ENCODE results near the gene PLXNA1. TPM values are rescaled to one million over a fixed set of nuclear protein-coding genes. Genes with fewer than 3 reads are reported as not detected.
A peak's percentile ranks its signal among the peaks of the same experiment; 100 is the strongest.

Gene PLXNA1
- total RNA-seq, 1 donor = 62.4 TPM

GRCh38 chr3:126957776-126958637, 24.9 kb upstream of the PLXNA1 start:
- no peak for DNase-seq (ENCODE audit: low read depth)
- no peak overlapping the region for H3K4me3 ChIP-seq (ENCODE audit: low read depth, low read length)
- no peak for TF ChIP-seq CTCF (IDR thresholded peaks at IDR 0.05; ENCODE audit: insufficient read depth, low read length)

GRCh38 chr3:126958638-126959085, 24.3 kb upstream of the PLXNA1 start:
- no peak for DNase-seq (ENCODE audit: low read depth)
- TF ChIP-seq CTCF (IDR thresholded peaks at IDR 0.05; ENCODE audit: insufficient read depth, low read length) = no peak
- no peak overlapping the region for H3K4me3 ChIP-seq (ENCODE audit: low read depth, low read length)

GRCh38 chr3:126959136-126959920, 23.6 kb upstream of the PLXNA1 start:
- no peak overlapping the region for H3K4me3 ChIP-seq (ENCODE audit: low read depth, low read length)
- DNase-seq (ENCODE audit: low read depth) = no peak
- no peak for TF ChIP-seq CTCF (IDR thresholded peaks at IDR 0.05; ENCODE audit: insufficient read depth, low read length)

- peak; percentile 56 for DNase-seq (ENCODE audit: low read depth)
- H3K4me3 ChIP-seq (ENCODE audit: low read depth, low read length) = no peak overlapping the region
- TF ChIP-seq CTCF (IDR thresholded peaks at IDR 0.05; ENCODE audit: insufficient read depth, low read length) = peak; percentile 54
Observed at GRCh38 chr3:126959921-126960603, 22.9 kb upstream of the PLXNA1 start.

- no peak for DNase-seq (ENCODE audit: low read depth)
Observed at GRCh38 chr3:126960604-126960995, 22.3 kb upstream of the PLXNA1 start.

More at GRCh38 chr3:126960604-126960995, 22.3 kb upstream of the PLXNA1 start:
- H3K4me3 ChIP-seq (ENCODE audit: low read depth, low read length) = no peak overlapping the region
- TF ChIP-seq CTCF (IDR thresholded peaks at IDR 0.05; ENCODE audit: insufficient read depth, low read length) = no peak
